T1000 (cell line): ENCODE measurements around the gene CEP164.

Source experiments
- DNase-seq: peaks from one replicate; lab custom pipeline; 2025; ENCODE audit warnings: mixed read lengths; lab: John Stamatoyannopoulos, UW

The CEP164 gene

GRCh38 chr11:117420598-117420997 is 92.9 kb downstream of the CEP164 start:
- DNase-seq, result no peak

GRCh38 chr11:117421041-117421440 is 93.4 kb downstream of the CEP164 start:
- DNase-seq, result no peak

GRCh38 chr11:117421476-117421875 is 93.8 kb downstream of the CEP164 start:
- DNase-seq, result no peak

GRCh38 chr11:117423046-117423575 is 95.5 kb downstream of the CEP164 start:
- DNase-seq, result no peak

GRCh38 chr11:117424781-117425180 is 97.1 kb downstream of the CEP164 start:
- no peak for DNase-seq

GRCh38 chr11:117425679-117426296 is 98.1 kb downstream of the CEP164 start:
- no peak for DNase-seq

GRCh38 chr11:117426297-117426685 is 98.6 kb downstream of the CEP164 start:
- no peak for DNase-seq

GRCh38 chr11:117426941-117427340 is 99.3 kb downstream of the CEP164 start:
- DNase-seq, result no peak

- no peak for DNase-seq
These were observed 99.8 kb downstream of the CEP164 start for GRCh38 chr11:117427356-117427874.

- DNase-seq, result no peak
These were observed 100.7 kb downstream of the CEP164 start for GRCh38 chr11:117428186-117428855.

- DNase-seq, result no peak
These were observed 101.2 kb downstream of the CEP164 start for GRCh38 chr11:117428856-117429229.

GRCh38 chr11:117430293-117430955 is 102.8 kb downstream of the CEP164 start:
- no peak for DNase-seq

- DNase-seq, result no peak
These were observed 103.8 kb downstream of the CEP164 start for GRCh38 chr11:117431436-117431835.

GRCh38 chr11:117433717-117434116 is 106.1 kb downstream of the CEP164 start:
- no peak for DNase-seq

- DNase-seq, result no peak
These were observed 106.8 kb downstream of the CEP164 start for GRCh38 chr11:117434481-117434880.

GRCh38 chr11:117435326-117435725 is 107.7 kb downstream of the CEP164 start:
- no peak for DNase-seq

- no peak for DNase-seq
These were observed 109.6 kb downstream of the CEP164 start for GRCh38 chr11:117437041-117437790.

GRCh38 chr11:117437791-117438130 is 110.1 kb downstream of the CEP164 start:
- DNase-seq, result no peak

GRCh38 chr11:117438371-117439000 is 110.8 kb downstream of the CEP164 start:
- no peak for DNase-seq

GRCh38 chr11:117439256-117439655 is 111.6 kb downstream of the CEP164 start:
- no peak for DNase-seq

- DNase-seq, result no peak
These were observed 112.6 kb downstream of the CEP164 start for GRCh38 chr11:117440258-117440657.
